IMR-90 (cell line): ENCODE data around the gene NELL1. TPM values are rescaled to one million over a fixed set of nuclear protein-coding genes. Genes with fewer than 3 reads are reported as not detected.

ENCODE experiments used
- ATAC-seq: fragments of 200-7000 bp; cut with Tn5 transposase; 2 replicates; pipeline ENCODE4 v1.9.1; 2020; ENCODE audit warnings: low read depth, mild to moderate bottlenecking, moderate library complexity
- BruUV-seq: library from RNA; stranded (reverse); fragments of 400-500 nt; replicated peaks from 2 replicates; lab custom pipeline; 2021; lab: Mats Ljungman, UMichigan
- CTCF ChIA-PET: fragments of 300-600 bp; formaldehyde crosslinking; extraction: SDS; loops from one replicate; lab custom pipeline; 2021; ENCODE audit warnings: antibody characterized with exemption; lab: Yijun Ruan, JAX
- POLR2A ChIA-PET: fragments of 300-600 bp; sonication (Branson Sonifier 250); formaldehyde crosslinking; loops from one replicate; lab custom pipeline; 2022; ENCODE audit warnings: antibody characterized with exemption; ENCODE audit not compliant: unreplicated experiment; lab: Charles Lee
- DNase-seq: peaks from one replicate; pipeline ENCODE4 v3.0.0; 2013
- H2AFZ ChIP-seq: replicated peaks from 2 replicates; pipeline ENCODE3; 2013; ENCODE audit warnings: low read length, mild to moderate bottlenecking; ENCODE audit not compliant: poor library complexity
- H2AK5ac ChIP-seq: 2 replicates; pipeline ENCODE4 v1.6.1; 2013; ENCODE audit warnings: low read depth, low read length, inconsistent platforms
- H2AK9ac ChIP-seq: replicated peaks from 2 replicates; pipeline ENCODE3; 2013; ENCODE audit warnings: mild to moderate bottlenecking, low read depth, low read length, moderate library complexity; ENCODE audit not compliant: poor library complexity
- H2BK120ac ChIP-seq: 2 replicates; pipeline ENCODE4 v1.6.1; 2013; ENCODE audit warnings: low read depth, low read length, inconsistent platforms
- H2BK15ac ChIP-seq: 3 replicates; pipeline ENCODE4 v1.6.1; 2013; ENCODE audit warnings: low read depth, low read length, inconsistent platforms
- H2BK20ac ChIP-seq: 2 replicates; pipeline ENCODE4 v1.6.1; 2013; ENCODE audit warnings: low read depth, mild to moderate bottlenecking, inconsistent platforms, low read length, moderate library complexity
- H2BK5ac ChIP-seq: 2 replicates; pipeline ENCODE4 v1.6.1; 2013; ENCODE audit warnings: mild to moderate bottlenecking, low read depth, low read length, inconsistent platforms; ENCODE audit not compliant: poor library complexity, severe bottlenecking
- H3K14ac ChIP-seq: replicated peaks from 2 replicates; pipeline ENCODE4 v1.6.1; 2013; ENCODE audit warnings: low read depth, low read length, inconsistent platforms
- H3K18ac ChIP-seq: 2 replicates; pipeline ENCODE4 v1.6.1; 2013; ENCODE audit warnings: low read depth, low read length, control low read depth
- H3K23ac ChIP-seq: 2 replicates; pipeline ENCODE4 v1.6.1; 2013; ENCODE audit warnings: low read depth, low read length, inconsistent platforms
- H3K27ac ChIP-seq: 2 replicates; pipeline ENCODE4 v1.5.1; 2013; ENCODE audit warnings: mild to moderate bottlenecking, control low read depth, low read length; ENCODE audit not compliant: insufficient read depth
- H3K27me3 ChIP-seq: 2 replicates; pipeline ENCODE4 v1.6.1; 2013; ENCODE audit warnings: low read length; ENCODE audit not compliant: control insufficient read depth, insufficient read depth
- H3K36me3 ChIP-seq: 2 replicates; pipeline ENCODE4 v1.6.1; 2013; ENCODE audit warnings: low read length, mixed read lengths; ENCODE audit not compliant: control insufficient read depth, insufficient read depth
- H3K4ac ChIP-seq: 2 replicates; pipeline ENCODE4 v1.6.1; 2013; ENCODE audit warnings: low read depth, low read length, inconsistent platforms
- H3K4me1 ChIP-seq: 2 replicates; pipeline ENCODE4 v1.6.1; 2013; ENCODE audit warnings: low read length, mixed read lengths; ENCODE audit not compliant: control insufficient read depth, insufficient read depth
- H3K4me2 ChIP-seq: 2 replicates; pipeline ENCODE4 v1.6.1; 2013; ENCODE audit warnings: low read depth, mild to moderate bottlenecking, control low read depth, low read length, moderate library complexity
- H3K4me3 ChIP-seq: 2 replicates; pipeline ENCODE4 v1.5.1; 2013; ENCODE audit warnings: low read depth, mild to moderate bottlenecking, control low read depth, low read length, moderate library complexity; ENCODE audit not compliant: insufficient read depth
- H3K56ac ChIP-seq: 2 replicates; pipeline ENCODE4 v1.6.1; 2013; ENCODE audit warnings: low read length, inconsistent platforms; ENCODE audit not compliant: insufficient read depth; ENCODE audit errors: extremely low read depth
- H3K79me1 ChIP-seq, 2 experiments: 2 replicates each; pipeline ENCODE4 v1.6.1; 2013; ENCODE audit warnings: low read length in 2 of 2, inconsistent platforms in 1 of 2, low read depth in 1 of 2
- H3K9ac ChIP-seq: 2 replicates; pipeline ENCODE4 v1.6.1; 2013; ENCODE audit warnings: low read depth, low read length, control low read depth
- H3K9me1 ChIP-seq: 2 replicates; pipeline ENCODE4 v1.6.1; 2013; ENCODE audit warnings: low read length, inconsistent platforms; ENCODE audit not compliant: insufficient read depth
- H3K9me3 ChIP-seq: 2 replicates; pipeline ENCODE4 v1.6.1; 2013; ENCODE audit warnings: low read length; ENCODE audit not compliant: control insufficient read depth, insufficient read depth
- H4K20me1 ChIP-seq: 2 replicates; pipeline ENCODE4 v1.6.1; 2013; ENCODE audit warnings: low read length, inconsistent platforms; ENCODE audit not compliant: insufficient read depth
- H4K5ac ChIP-seq: 2 replicates; pipeline ENCODE4 v1.6.1; 2013; ENCODE audit warnings: mild to moderate bottlenecking, low read depth, low read length, control low read depth
- H4K8ac ChIP-seq, 2 experiments: 2 replicates each; pipeline ENCODE4 v1.6.1; 2013; ENCODE audit warnings: low read depth in 2 of 2, low read length in 2 of 2, control low read depth in 1 of 2, inconsistent platforms in 1 of 2
- H4K91ac ChIP-seq: 2 replicates; pipeline ENCODE4 v1.6.1; 2013; ENCODE audit warnings: low read depth, low read length, inconsistent platforms; ENCODE audit not compliant: insufficient read depth
- BHLHE40 ChIP-seq: fragments of 150-350 bp; IDR thresholded peaks from 2 replicates; pipeline ENCODE4 v1.6.1; 2016; ENCODE audit warnings: mild to moderate bottlenecking, low read depth, low read length
- CEBPB ChIP-seq: IDR thresholded peaks from 2 replicates; pipeline ENCODE4 v1.6.1; 2012; ENCODE audit warnings: low read depth, low read length, improper control_type of control experiment
- CHD1 ChIP-seq: IDR thresholded peaks from 2 replicates; pipeline ENCODE4 v1.6.1; 2012; ENCODE audit warnings: low read depth, low read length, improper control_type of control experiment
- CTCF ChIP-seq: conservative IDR thresholded peaks from 2 replicates; pipeline ENCODE4 v1.5.1; 2012; ENCODE audit warnings: mild to moderate bottlenecking, low read depth, low read length, improper control_type of control experiment
- ELK1 ChIP-seq: fragments of 150-350 bp; IDR thresholded peaks from 2 replicates; pipeline ENCODE4 v1.6.1; 2016; ENCODE audit warnings: low read depth, mild to moderate bottlenecking, low read length, moderate library complexity, borderline replicate concordance
- FOS ChIP-seq: fragments of 150-350 bp; IDR thresholded peaks from 2 replicates; pipeline ENCODE4 v1.6.1; 2016; ENCODE audit warnings: low read depth, low read length
- MAFK ChIP-seq: IDR thresholded peaks from 2 replicates; pipeline ENCODE4 v1.6.1; 2012; ENCODE audit warnings: low read depth, low read length, improper control_type of control experiment
- MXI1 ChIP-seq: IDR thresholded peaks from 2 replicates; pipeline ENCODE4 v1.6.1; 2012; ENCODE audit warnings: low read depth, mild to moderate bottlenecking, low read length, moderate library complexity, borderline replicate concordance
- POLR2A ChIP-seq: IDR thresholded peaks from 2 replicates; pipeline ENCODE4 v1.6.1; 2012; ENCODE audit warnings: mild to moderate bottlenecking, low read depth, low read length
- RAD21 ChIP-seq: IDR thresholded peaks from 2 replicates; pipeline ENCODE4 v1.6.1; 2012; ENCODE audit warnings: low read length, improper control_type of control experiment
- RCOR1 ChIP-seq: IDR thresholded peaks from 2 replicates; pipeline ENCODE4 v1.6.1; 2012; ENCODE audit warnings: mild to moderate bottlenecking, low read length, improper control_type of control experiment; ENCODE audit not compliant: insufficient replicate concordance
- RFX5 ChIP-seq: IDR thresholded peaks from 2 replicates; pipeline ENCODE4 v1.8.0; 2012; ENCODE audit warnings: low read depth, mild to moderate bottlenecking, low read length, moderate library complexity
- USF2 ChIP-seq: fragments of 150-350 bp; IDR thresholded peaks from 2 replicates; pipeline ENCODE4 v1.6.1; 2017; ENCODE audit warnings: mild to moderate bottlenecking, antibody characterized with exemption, low read length, low read depth
- WGBS, 2 experiments: methylation state at CpG; one replicate each; pipeline versions ENCODE4 v1.1.5 to v1.1.7; 2013; ENCODE audit warnings: missing lambda C conversion rate in 2 of 2; ENCODE audit not compliant: insufficient read length in 1 of 2; ENCODE audit errors: extremely low coverage in 2 of 2; 5-methylcytosine and 5-hydroxymethylcytosine counted together
- dilution Hi-C: fragments of 300-500 bp; cut with HindIII; formaldehyde crosslinking; loops from one replicate; pipeline ENCODE4 v1.14.3; 2018; ENCODE audit warnings: low sequenced_read_pairs; ENCODE audit not compliant: unreplicated experiment
- in situ Hi-C: fragments of 300-500 bp; cut with MboI; formaldehyde crosslinking; loops from 3 replicates; pipeline ENCODE4 v1.14.3; 2019; ENCODE audit warnings: low sequenced_read_pairs, inconsistent platforms, mixed read lengths
- intact Hi-C: fragments of 100-400 bp; cut with micrococcal nuclease; formaldehyde crosslinking; loops from 2 replicates; pipeline ENCODE4 v1.10.0; 2022
- polyA plus RNA-seq, 3 experiments: library from polyadenylated mRNA; depleted of rRNA; stranded (reverse); fragments of >200 nt; gene quantifications; 2 replicates each; pipeline ENCODE4 v1.2.3, GENCODE V29; 2012; ENCODE audit warnings: low replicate concordance in 1 of 3
- total RNA-seq: library from RNA; depleted of rRNA; stranded (reverse); fragments of >200 nt; gene quantifications from 2 replicates; pipeline ENCODE4 v1.2.3, GENCODE V29; 2012

The NELL1 gene
- total and polyA plus RNA-seq, 2 of the 4 experiments (the other 2 are of a cell fraction) = not detected

DNA sequence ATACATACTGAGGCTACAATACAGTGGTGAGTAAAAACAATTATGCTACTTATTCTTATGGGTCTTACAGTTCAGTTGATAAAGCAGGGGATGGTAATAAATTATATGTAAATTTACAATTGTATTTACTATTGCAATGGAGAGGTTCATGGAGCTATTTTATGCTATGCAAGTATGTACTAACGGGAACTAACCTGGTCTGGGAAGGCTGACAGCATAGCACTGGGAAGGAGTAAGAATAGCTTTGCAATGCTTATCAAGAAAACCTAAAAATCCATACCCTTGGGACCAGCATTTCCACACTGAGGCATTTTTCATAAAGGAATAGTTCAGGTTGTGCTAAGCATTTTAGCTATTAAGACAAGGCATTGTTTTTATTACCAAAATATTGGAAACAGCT is 700.6 kb downstream of the NELL1 start:
- ATAC-seq = no peak

More for the DNA sequence above, 700.6 kb downstream of the NELL1 start:
- H3K23ac ChIP-seq = no peak overlapping the region
- H2BK120ac ChIP-seq = no peak overlapping the region
- H4K5ac ChIP-seq = no peak overlapping the region
- CTCF ChIA-PET = no interaction called here
- no peak overlapping the region for H2AFZ ChIP-seq
- POLR2A ChIA-PET = no interaction called here
- no peaks in the 10 kb centered on the region for H3K4me1 ChIP-seq
- H3K27me3 ChIP-seq = no peaks in the 10 kb centered on the region
- H4K8ac ChIP-seq = no peak overlapping the region
- H3K27ac ChIP-seq = no peak overlapping the region
- no peak overlapping the region for H2AK5ac ChIP-seq
- in situ Hi-C loops (no loop called here), intact Hi-C loops (no loop called here), dilution Hi-C loops (no loop called here)
- no TSS peak for BruUV-seq
- TF ChIP-seq RCOR1 (no peak), FOS (no peak), RAD21 (no peak), ELK1 (no peak), RFX5 (no peak), MXI1 (no peak), CTCF (no peak), MAFK (no peak), CEBPB (no peak), USF2 (no peak), BHLHE40 (no peak), POLR2A (no peak), CHD1 (no peak)
- no peak overlapping the region for H3K18ac ChIP-seq
- no peaks in the 10 kb centered on the region for H4K20me1 ChIP-seq
- no peak overlapping the region for H2BK20ac ChIP-seq
- no peak for DNase-seq
- H3K14ac ChIP-seq = no peak overlapping the region
- H3K36me3 ChIP-seq = no peaks in the 10 kb centered on the region
- WGBS, 2 experiments = no CpG with 5 or more reads among the region's 1 CpG
- H2BK15ac ChIP-seq = no peak overlapping the region
- no peak overlapping the region for H3K4me3 ChIP-seq
- no peaks in the 10 kb centered on the region for H3K79me1 ChIP-seq
- H3K4ac ChIP-seq = no peak overlapping the region
- H3K9me1 ChIP-seq = no peaks in the 10 kb centered on the region
- H3K9me3 ChIP-seq = peaks cover 6% of the 10 kb centered on the region
- no peak overlapping the region for H4K91ac ChIP-seq
- H3K4me2 ChIP-seq = no peak overlapping the region
- H3K9ac ChIP-seq = no peak overlapping the region
- no peak overlapping the region for H2AK9ac ChIP-seq
- H2BK5ac ChIP-seq = no peak overlapping the region
- H3K56ac ChIP-seq = no peak overlapping the region
